ENCODE data around the gene PEG3. TPM values are rescaled to one million over a fixed set of nuclear protein-coding genes. Genes with fewer than 3 reads are reported as not detected.

PEG3 gene
- total and polyA plus RNA-seq, 2 of the 13 experiments (the other 11 are each of a cell fraction or from before 2014, with no cell fraction given) = 217 to 394 TPM

- TF ChIP-seq ZNF142 (CRISPR knock-in tag; IDR thresholded peaks at IDR 0.05) (no peak), ZBTB10 (CRISPR knock-in tag; IDR thresholded peaks at IDR 0.05; ENCODE audit: borderline replicate concordance) (no peak), POLR2G (IDR thresholded peaks at IDR 0.05; ENCODE audit: low read depth, low read length) (peak; percentile 54), RBM22 (optimal IDR thresholded peaks at IDR 0.05; ENCODE audit: low read length) (peak; percentile 98), PTBP1 (IDR thresholded peaks at IDR 0.05; ENCODE audit: low read depth, low read length, poor library complexity, severe bottlenecking) (no peak), MED1 (CRISPR knock-in tag; IDR thresholded peaks at IDR 0.05) (0 out of 2 replicates have a peak, but pooled peaks have one; percentile 8), DMAP1 (CRISPR knock-in tag; IDR thresholded peaks at IDR 0.05) (no peak)
Measured at GRCh38 chr19:56832352-56832928, 8.1 kb downstream of the PEG3 start (continued).

All from HepG2 (cell line).